MM.1S (cell line): Measurements from ENCODE around the gene XPR1.

Experiments
- CTCF ChIP-seq: fragments of 300-600 bp; sonication (generic); IDR thresholded peaks from 2 replicates; pipeline ENCODE4 v1.5.1; 2016; ENCODE audit warnings: antibody characterized with exemption, low read length, mixed read lengths
- EZH2 ChIP-seq: fragments of 300-600 bp; sonication (generic); optimal IDR thresholded peaks from 2 replicates; pipeline ENCODE3; 2017; ENCODE audit warnings: low read depth, mild to moderate bottlenecking, antibody characterized with exemption, low read length, mixed read lengths
- EZH2phosphoT487 ChIP-seq: fragments of 300-600 bp; sonication (generic); IDR thresholded peaks from 2 replicates; pipeline ENCODE4 v1.6.1; 2018; ENCODE audit warnings: antibody characterized with exemption, low read length

GRCh38 chr1:180633057-180634056, 1.5 kb downstream of the XPR1 start:
- TF ChIP-seq CTCF, result no peak
- TF ChIP-seq EZH2, result no peak
- no peak for TF ChIP-seq EZH2phosphoT487
